ENCODE results near the gene MYO16.

Gene MYO16

GRCh38 chr13:108944760-108945159 is 315.3 kb downstream of the MYO16 start:
- DNase-seq (ENCODE audit: low spot score), result no peak
- TF ChIP-seq CTCF (IDR thresholded peaks at IDR 0.05; ENCODE audit: extremely low read depth, insufficient read depth, missing control alignments), result no peak
- in situ Hi-C loops (cut with MboI; ENCODE audit: low pct_unique_long_range_greater_than_20kb, low sequenced_read_pairs, unreplicated experiment), result no loop called here

- no peak for TF ChIP-seq CTCF (IDR thresholded peaks at IDR 0.05; ENCODE audit: extremely low read depth, insufficient read depth, missing control alignments)
- in situ Hi-C loops (cut with MboI; ENCODE audit: low pct_unique_long_range_greater_than_20kb, low sequenced_read_pairs, unreplicated experiment), result no loop called here
- no peak for DNase-seq (ENCODE audit: low spot score)
These were observed 318.2 kb downstream of the MYO16 start for GRCh38 chr13:108947551-108948030.

- no peak for TF ChIP-seq CTCF (IDR thresholded peaks at IDR 0.05; ENCODE audit: extremely low read depth, insufficient read depth, missing control alignments)
- in situ Hi-C loops (cut with MboI; ENCODE audit: low pct_unique_long_range_greater_than_20kb, low sequenced_read_pairs, unreplicated experiment), result no loop called here
- DNase-seq (ENCODE audit: low spot score), result no peak
These were observed 318.9 kb downstream of the MYO16 start for GRCh38 chr13:108948251-108948671.

- in situ Hi-C loops (cut with MboI; ENCODE audit: low pct_unique_long_range_greater_than_20kb, low sequenced_read_pairs, unreplicated experiment), result loop anchor here (25.0 kb wide), 1 partner anchor 1162 kb away; no protein-coding TSS in a partner anchor
- no peak for DNase-seq (ENCODE audit: low spot score)
- no peak for TF ChIP-seq CTCF (IDR thresholded peaks at IDR 0.05; ENCODE audit: extremely low read depth, insufficient read depth, missing control alignments)
These were observed 321.1 kb downstream of the MYO16 start for GRCh38 chr13:108950333-108951010.

- DNase-seq (ENCODE audit: low spot score), result no peak
- in situ Hi-C loops (cut with MboI; ENCODE audit: low pct_unique_long_range_greater_than_20kb, low sequenced_read_pairs, unreplicated experiment), result loop anchor here (25.0 kb wide), 1 partner anchor 1157 kb away; no protein-coding TSS in a partner anchor
- no peak for TF ChIP-seq CTCF (IDR thresholded peaks at IDR 0.05; ENCODE audit: extremely low read depth, insufficient read depth, missing control alignments)
These were observed 326.3 kb downstream of the MYO16 start for GRCh38 chr13:108955741-108956140.

- DNase-seq (ENCODE audit: low spot score), result no peak
- TF ChIP-seq CTCF (IDR thresholded peaks at IDR 0.05; ENCODE audit: extremely low read depth, insufficient read depth, missing control alignments), result no peak
- in situ Hi-C loops (cut with MboI; ENCODE audit: low pct_unique_long_range_greater_than_20kb, low sequenced_read_pairs, unreplicated experiment), result loop anchor here (25.0 kb wide), 1 partner anchor 1155 kb away; no protein-coding TSS in a partner anchor
These were observed 328.1 kb downstream of the MYO16 start for GRCh38 chr13:108957369-108958012.

Data from GM13977 (cell line).